ENCODE results near the gene ARHGAP15. TPM values are rescaled to one million over a fixed set of nuclear protein-coding genes. Genes with fewer than 3 reads are reported as not detected.

The ARHGAP15 gene
- total RNA-seq, 1 donor from 2014 or later: not detected

GRCh38 chr2:143402451-143402850, 273.2 kb downstream of the ARHGAP15 start:
- TF ChIP-seq CTCF (conservative IDR thresholded peaks at IDR 0.05; ENCODE audit: low read depth, low read length): no peak
- no peak overlapping the region for H3K4me3 ChIP-seq (ENCODE audit: low read depth, low read length)
- no peak for DNase-seq (ENCODE audit: low read depth)

- TF ChIP-seq CTCF (conservative IDR thresholded peaks at IDR 0.05; ENCODE audit: low read depth, low read length): no peak
- no peak for DNase-seq (ENCODE audit: low read depth)
- no peak overlapping the region for H3K4me3 ChIP-seq (ENCODE audit: low read depth, low read length)
Measured at GRCh38 chr2:143410082-143410897, 281.1 kb downstream of the ARHGAP15 start.

- no peak for TF ChIP-seq CTCF (conservative IDR thresholded peaks at IDR 0.05; ENCODE audit: low read depth, low read length)
- no peak overlapping the region for H3K4me3 ChIP-seq (ENCODE audit: low read depth, low read length)
- DNase-seq (ENCODE audit: low read depth): no peak
Measured at GRCh38 chr2:143415571-143415970, 286.4 kb downstream of the ARHGAP15 start.

GRCh38 chr2:143417428-143417827, 288.2 kb downstream of the ARHGAP15 start:
- no peak overlapping the region for H3K4me3 ChIP-seq (ENCODE audit: low read depth, low read length)
- no peak for DNase-seq (ENCODE audit: low read depth)
- no peak for TF ChIP-seq CTCF (conservative IDR thresholded peaks at IDR 0.05; ENCODE audit: low read depth, low read length)

GRCh38 chr2:143420313-143420712, 291.1 kb downstream of the ARHGAP15 start:
- TF ChIP-seq CTCF (conservative IDR thresholded peaks at IDR 0.05; ENCODE audit: low read depth, low read length): no peak
- no peak overlapping the region for H3K4me3 ChIP-seq (ENCODE audit: low read depth, low read length)
- DNase-seq (ENCODE audit: low read depth): no peak

- TF ChIP-seq CTCF (conservative IDR thresholded peaks at IDR 0.05; ENCODE audit: low read depth, low read length): no peak
- H3K4me3 ChIP-seq (ENCODE audit: low read depth, low read length): no peak overlapping the region
- no peak for DNase-seq (ENCODE audit: low read depth)
Measured at GRCh38 chr2:143422681-143423080, 293.5 kb downstream of the ARHGAP15 start.

- TF ChIP-seq CTCF (conservative IDR thresholded peaks at IDR 0.05; ENCODE audit: low read depth, low read length): no peak
- no peak overlapping the region for H3K4me3 ChIP-seq (ENCODE audit: low read depth, low read length)
- no peak for DNase-seq (ENCODE audit: low read depth)
Measured at GRCh38 chr2:143425896-143426295, 296.7 kb downstream of the ARHGAP15 start.
